Activated naive CD4-positive, alpha-beta T cell treated with anti-CD3 and anti-CD28 coated beads for 36 hours (primary cell): ENCODE data around the gene LRRC49. TPM values are rescaled to one million over a fixed set of nuclear protein-coding genes. Genes with fewer than 3 reads are reported as not detected.
"Not testable (repeated sequence)": the region's sequence is repeated elsewhere in the genome, so short reads cannot be mapped to it uniquely, and the experiment has no call there.

Source experiments
- CTCF ChIA-PET: fragments of 350-600 bp; sonication (Branson Sonifier 250); formaldehyde crosslinking; loops from one replicate; lab custom pipeline; 2021; ENCODE audit warnings: antibody characterized with exemption; lab: Charles Lee
- DNase-seq: peaks from one replicate; pipeline ENCODE4 v3.0.0-alpha.2; 2020
- H3K27ac Mint-ChIP-seq: one replicate; pipeline ENCODE4 v1.8.0; 2021; ENCODE audit warnings: mild to moderate bottlenecking, mixed read lengths
- H3K27me3 Mint-ChIP-seq: one replicate; pipeline ENCODE4 v1.8.0; 2021; ENCODE audit warnings: low read depth, mixed read lengths
- H3K36me3 Mint-ChIP-seq: one replicate; pipeline ENCODE4 v1.8.0; 2021; ENCODE audit warnings: low read depth, mixed read lengths
- H3K4me1 Mint-ChIP-seq: one replicate; pipeline ENCODE4 v1.8.0; 2021; ENCODE audit warnings: low read depth, mixed read lengths
- H3K4me3 Mint-ChIP-seq: one replicate; pipeline ENCODE4 v1.8.0; 2021; ENCODE audit warnings: mild to moderate bottlenecking, moderate library complexity, mixed read lengths
- H3K9me3 Mint-ChIP-seq: one replicate; pipeline ENCODE4 v1.8.0; 2021; ENCODE audit warnings: mixed read lengths
- intact Hi-C: fragments of 100-400 bp; cut with micrococcal nuclease; formaldehyde crosslinking; loops from one replicate; pipeline ENCODE4 v1.15.1; 2023
- total RNA-seq, 2 experiments: library from RNA; stranded (reverse); gene quantifications; one replicate each; pipeline ENCODE4 v1.2.3, GENCODE V29; 2021

The LRRC49 gene
- total RNA-seq, 2 experiments from 2014 or later = not detected

DNA sequence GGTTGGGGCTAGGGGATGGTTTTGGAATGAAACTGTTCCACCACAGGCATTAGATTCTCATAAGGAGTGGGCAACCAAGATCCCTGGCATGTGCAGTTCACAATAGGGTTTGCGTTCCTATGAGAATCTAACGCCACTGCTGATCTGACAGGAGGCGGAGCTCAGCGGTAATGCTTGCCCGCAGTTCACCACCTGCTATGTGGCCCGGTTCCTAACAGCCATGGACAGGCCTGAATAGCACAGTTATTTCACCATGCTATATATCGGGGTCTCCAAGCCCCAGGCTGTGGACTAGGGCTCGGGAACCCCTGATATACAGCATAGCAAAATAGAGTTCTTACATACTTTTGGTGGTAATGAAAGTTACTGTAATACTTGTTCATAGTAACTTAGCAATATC, 122.7 kb downstream of the LRRC49 start:
- Mint-ChIP-seq H3K27me3 (peaks cover 14% of the 10 kb centered on the region), H3K4me3 (no peak overlapping the region), H3K4me1 (no peaks in the 10 kb centered on the region), H3K36me3 (no peaks in the 10 kb centered on the region), H3K27ac (no peak overlapping the region), H3K9me3 (peaks cover 3% of the 10 kb centered on the region)
- DNase-seq = no peak
- intact Hi-C loops = no loop called here
- CTCF ChIA-PET = no interaction called here

DNA sequence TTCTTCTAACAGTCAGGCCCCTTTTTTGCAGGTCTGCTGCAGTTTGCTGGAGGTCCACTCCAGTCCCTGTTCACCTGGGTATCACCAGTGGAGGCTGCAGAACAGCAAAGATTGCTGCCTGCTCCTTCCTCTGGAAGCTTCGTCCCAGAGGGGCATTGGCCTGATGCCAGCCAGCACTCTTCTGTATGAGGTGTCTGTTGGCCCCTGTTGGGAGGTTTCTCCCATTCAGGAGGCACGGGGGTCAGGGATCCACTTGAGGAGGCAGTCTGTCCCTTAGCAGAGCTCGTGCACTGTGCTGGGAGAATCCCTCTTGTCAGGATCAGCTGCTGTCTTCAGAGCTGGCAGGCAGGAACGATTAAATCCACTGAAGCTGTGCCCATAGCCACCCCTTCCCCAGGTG, 138.6 kb downstream of the LRRC49 start:
- H3K27me3 Mint-ChIP-seq = peaks cover 35% of the 10 kb centered on the region
- H3K27ac Mint-ChIP-seq, CTCF ChIA-PET, H3K36me3 Mint-ChIP-seq, H3K9me3 Mint-ChIP-seq, H3K4me1 Mint-ChIP-seq, intact Hi-C loops, H3K4me3 Mint-ChIP-seq, DNase-seq: not testable (repeated sequence)

DNA sequence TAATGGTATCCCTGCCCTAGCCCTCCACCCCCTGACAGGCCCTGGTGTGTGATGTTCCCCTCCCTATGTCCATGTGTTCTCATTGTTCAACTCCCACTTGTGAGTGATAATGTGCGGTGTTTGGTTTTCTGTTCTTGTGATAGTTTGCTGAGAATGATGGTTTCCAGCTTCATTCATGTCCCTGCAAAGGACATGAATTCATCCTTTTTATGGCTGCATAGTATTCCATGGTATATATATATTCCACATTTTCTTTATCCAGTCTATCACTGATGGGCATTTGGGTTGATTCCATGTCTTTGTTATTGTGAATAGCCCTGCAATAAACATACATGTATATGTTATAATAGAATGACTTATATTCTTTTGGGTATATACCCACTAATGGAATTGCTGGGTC, 142.9 kb downstream of the LRRC49 start:
- H3K4me3 Mint-ChIP-seq, intact Hi-C loops, H3K36me3 Mint-ChIP-seq, H3K9me3 Mint-ChIP-seq, H3K27ac Mint-ChIP-seq, DNase-seq, CTCF ChIA-PET, H3K4me1 Mint-ChIP-seq: not testable (repeated sequence)
- peaks cover 29% of the 10 kb centered on the region for H3K27me3 Mint-ChIP-seq

DNA sequence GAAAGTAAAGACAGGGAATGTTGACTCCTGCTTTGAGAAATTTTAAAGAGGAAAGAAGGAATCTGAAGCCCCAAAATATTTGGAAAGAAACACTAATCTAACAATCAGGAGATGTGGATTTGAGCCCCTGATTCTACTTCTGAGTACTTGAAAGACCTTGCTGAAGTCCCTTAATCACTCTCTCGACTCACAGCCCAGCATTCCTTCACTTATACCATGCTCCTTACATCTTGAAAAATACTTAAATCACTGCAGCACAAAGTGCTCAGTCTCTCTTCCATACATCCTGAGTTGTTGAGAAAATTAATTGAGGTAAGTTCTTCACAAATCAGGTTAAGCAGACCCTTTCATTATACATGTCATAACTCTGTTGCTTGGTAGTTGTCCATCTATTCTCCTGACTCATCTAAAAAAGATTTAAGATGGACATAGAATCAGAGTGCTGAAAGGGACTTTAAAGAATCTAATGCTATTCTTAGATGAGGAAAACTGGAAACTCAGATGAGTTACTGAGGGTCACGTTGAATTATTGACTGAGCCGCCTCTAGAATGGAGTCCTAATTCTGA, 149.8 kb downstream of the LRRC49 start:
- intact Hi-C loops = no loop called here
- peaks cover 13% of the 10 kb centered on the region for H3K27me3 Mint-ChIP-seq
- H3K36me3 Mint-ChIP-seq = no peaks in the 10 kb centered on the region
- no peak for DNase-seq
- no peaks in the 10 kb centered on the region for H3K9me3 Mint-ChIP-seq
- H3K4me3 Mint-ChIP-seq = no peak overlapping the region
- no peak overlapping the region for H3K27ac Mint-ChIP-seq
- no peaks in the 10 kb centered on the region for H3K4me1 Mint-ChIP-seq
- CTCF ChIA-PET = no interaction called here

DNA sequence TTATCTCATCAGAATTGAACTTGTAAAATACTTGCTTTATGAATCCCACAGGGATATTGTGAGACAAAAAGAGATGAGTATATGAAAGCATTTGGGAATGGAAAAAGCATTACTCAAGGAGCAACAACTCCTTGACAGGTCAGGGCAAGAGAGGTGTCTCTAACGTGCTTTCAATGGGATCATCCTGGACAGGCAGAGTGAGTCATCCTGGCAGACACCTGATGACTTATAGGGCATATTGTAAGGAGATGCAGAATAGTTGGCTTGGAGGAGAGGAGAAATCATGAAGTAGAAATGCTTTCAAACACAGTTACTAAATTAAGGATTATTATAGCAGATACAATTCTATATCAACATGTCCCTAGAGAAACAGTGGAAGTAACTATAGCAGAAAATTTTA, 150.7 kb downstream of the LRRC49 start:
- Mint-ChIP-seq H3K36me3 (no peaks in the 10 kb centered on the region), H3K9me3 (no peaks in the 10 kb centered on the region), H3K27me3 (peaks cover 12% of the 10 kb centered on the region), H3K27ac (no peak overlapping the region), H3K4me3 (no peak overlapping the region), H3K4me1 (no peaks in the 10 kb centered on the region)
- DNase-seq = no peak
- intact Hi-C loops = no loop called here
- CTCF ChIA-PET = no interaction called here

DNA sequence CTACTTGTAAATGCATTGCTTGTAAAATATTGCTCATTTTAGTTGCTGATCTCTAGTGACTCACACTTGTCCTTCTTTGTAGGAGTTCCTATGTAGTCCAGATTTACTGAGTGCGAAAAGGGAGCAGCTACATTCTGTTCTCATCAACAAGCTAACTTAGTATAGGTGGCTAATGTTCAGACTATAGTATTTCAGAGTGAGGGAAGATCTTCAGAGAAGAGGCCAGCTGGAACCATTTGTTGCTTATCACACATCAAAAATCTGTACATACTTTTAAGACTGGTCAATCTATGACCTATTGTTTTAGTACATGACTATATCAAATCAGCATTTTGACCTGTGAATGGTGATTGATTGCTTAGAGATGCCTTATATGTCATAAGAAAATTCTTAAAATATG, 151.4 kb downstream of the LRRC49 start:
- CTCF ChIA-PET = no interaction called here
- Mint-ChIP-seq H3K27me3 (peaks cover 14% of the 10 kb centered on the region), H3K36me3 (no peaks in the 10 kb centered on the region), H3K9me3 (no peaks in the 10 kb centered on the region), H3K4me3 (no peak overlapping the region), H3K27ac (no peak overlapping the region), H3K4me1 (no peaks in the 10 kb centered on the region)
- DNase-seq = no peak
- intact Hi-C loops = no loop called here

DNA sequence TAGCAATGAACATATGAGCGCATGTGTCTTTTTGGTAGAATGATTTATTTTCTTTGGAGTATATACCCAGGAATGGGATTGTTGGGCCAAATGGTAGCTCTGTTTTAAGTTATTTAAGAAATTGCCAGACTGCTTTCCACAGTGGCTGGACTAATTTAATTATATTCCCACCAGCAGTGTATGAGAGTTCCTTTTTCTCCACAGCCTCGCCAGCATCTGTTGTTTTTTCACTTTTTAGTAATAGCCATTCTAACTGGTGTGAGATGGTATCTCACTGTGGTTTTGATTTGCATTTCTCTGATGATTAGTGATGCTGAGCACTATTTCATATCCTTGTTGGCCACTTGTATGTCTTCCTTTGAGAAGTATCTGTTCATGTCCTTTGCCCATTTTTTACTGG, 153.5 kb downstream of the LRRC49 start:
- DNase-seq, H3K4me1 Mint-ChIP-seq, H3K27ac Mint-ChIP-seq, CTCF ChIA-PET, H3K4me3 Mint-ChIP-seq, H3K36me3 Mint-ChIP-seq, intact Hi-C loops, H3K9me3 Mint-ChIP-seq: not testable (repeated sequence)
- H3K27me3 Mint-ChIP-seq = peaks cover 11% of the 10 kb centered on the region

DNA sequence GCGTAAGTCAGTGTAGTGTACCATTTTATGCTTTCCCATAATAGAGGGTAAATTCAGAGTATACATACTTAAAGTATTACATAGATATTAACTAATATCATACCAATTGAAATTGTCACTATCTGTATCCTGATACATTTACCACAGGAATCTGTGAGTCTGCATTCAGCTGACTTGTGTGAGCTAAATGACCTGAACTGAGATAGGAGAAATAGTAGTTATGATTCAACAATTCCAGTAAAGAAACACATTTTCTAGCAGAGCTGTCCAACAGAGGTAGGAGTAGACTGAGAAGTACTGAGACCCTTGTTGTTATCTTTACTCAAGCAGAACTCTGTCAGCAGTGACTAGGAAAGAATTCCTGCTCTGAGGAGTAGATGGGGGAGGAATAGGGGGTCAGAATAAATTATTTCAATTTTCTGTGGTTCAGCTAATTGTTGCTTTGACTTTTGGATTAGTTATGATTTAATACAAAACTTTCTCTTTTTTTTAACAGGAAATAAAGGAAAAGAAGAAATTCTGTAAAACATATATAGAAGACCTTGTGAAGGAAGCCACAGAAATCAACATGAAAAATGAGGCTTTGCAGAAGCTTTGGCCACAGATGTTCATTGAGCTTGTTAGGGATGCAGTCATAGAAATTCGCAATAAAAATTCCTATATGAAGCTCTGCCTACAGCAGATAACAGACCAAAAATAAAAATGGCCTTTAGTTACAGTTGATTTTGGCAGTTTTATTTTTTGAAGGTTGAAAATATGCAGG, 156.5 kb downstream of the LRRC49 start:
- CTCF ChIA-PET = interaction anchor here (0.7 kb wide), 1 partner anchor 59 kb away, joined by 3 read pairs; no protein-coding TSS in a partner anchor
- H3K9me3 Mint-ChIP-seq = no peaks in the 10 kb centered on the region

DNA sequence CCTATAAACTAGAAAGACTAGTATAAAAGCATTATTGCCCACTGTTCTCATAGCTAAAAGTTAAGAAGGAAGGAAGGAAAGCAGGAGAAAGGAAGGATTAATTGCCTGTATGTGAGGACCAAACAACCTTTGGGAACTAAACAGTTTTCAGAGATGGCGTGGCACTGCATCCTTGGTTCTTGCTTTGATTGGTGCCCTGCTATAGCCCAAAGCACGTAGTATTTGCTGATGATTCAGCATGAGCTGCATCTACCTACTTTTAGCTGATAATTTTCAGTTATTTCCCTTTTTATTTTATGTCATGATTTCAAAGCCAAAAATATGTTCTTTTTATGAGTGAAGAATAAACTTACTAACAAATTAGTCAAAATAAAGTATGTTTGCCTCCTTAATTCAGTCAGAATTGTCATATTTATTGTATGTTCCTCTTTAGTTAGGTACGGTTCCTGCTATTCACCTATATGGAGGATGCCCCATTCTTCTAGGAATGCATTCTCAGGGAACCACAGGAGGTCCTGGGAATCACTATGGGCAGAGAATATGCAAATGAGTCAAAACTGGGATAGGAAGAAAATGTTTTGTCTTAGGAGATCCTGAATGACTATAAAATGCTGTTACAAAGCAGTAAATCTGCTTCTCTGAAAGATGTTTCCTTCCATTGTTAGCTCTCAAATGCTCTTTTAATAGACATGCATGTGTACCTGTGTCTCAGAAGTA, 157.2 kb downstream of the LRRC49 start:
- no peak for DNase-seq
- peaks cover 11% of the 10 kb centered on the region for H3K27me3 Mint-ChIP-seq
- CTCF ChIA-PET = interaction anchor here (0.7 kb wide), 1 partner anchor 59 kb away, joined by 3 read pairs; no protein-coding TSS in a partner anchor

More for the DNA sequence above, 156.5 kb downstream of the LRRC49 start:
- H3K36me3 Mint-ChIP-seq = no peaks in the 10 kb centered on the region
- peaks cover 11% of the 10 kb centered on the region for H3K27me3 Mint-ChIP-seq
- H3K27ac Mint-ChIP-seq = no peak overlapping the region
- no peaks in the 10 kb centered on the region for H3K4me1 Mint-ChIP-seq
- no peak overlapping the region for H3K4me3 Mint-ChIP-seq
- intact Hi-C loops = no loop called here
- DNase-seq = no peak

DNA sequence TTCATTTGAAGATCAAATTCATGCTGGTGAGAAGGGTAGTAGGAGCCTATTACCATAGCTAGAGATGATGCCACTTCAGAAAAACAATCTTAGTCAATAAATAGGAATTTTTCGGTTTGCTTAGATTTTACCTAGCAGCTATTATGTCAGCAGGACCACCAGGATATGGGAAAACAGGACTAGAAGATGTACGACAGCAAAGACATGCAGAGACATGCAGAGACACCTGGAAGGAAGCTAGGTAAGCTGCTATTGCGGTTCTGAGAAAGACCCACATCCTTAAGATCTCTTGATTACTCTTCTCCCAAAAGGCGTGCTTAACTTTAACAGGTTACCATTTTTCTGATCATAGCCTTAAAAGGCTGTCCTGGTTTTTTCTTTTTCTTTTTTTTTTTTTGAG, 157.8 kb downstream of the LRRC49 start:
- Mint-ChIP-seq H3K4me1 (no peaks in the 10 kb centered on the region), H3K27ac (no peak overlapping the region), H3K36me3 (no peaks in the 10 kb centered on the region), H3K4me3 (no peak overlapping the region), H3K27me3 (peaks cover 11% of the 10 kb centered on the region), H3K9me3 (no peaks in the 10 kb centered on the region)
- no peak for DNase-seq
- CTCF ChIA-PET = no interaction called here
- intact Hi-C loops = no loop called here

More for the DNA sequence above, 157.2 kb downstream of the LRRC49 start:
- no peak overlapping the region for H3K27ac Mint-ChIP-seq
- no peaks in the 10 kb centered on the region for H3K36me3 Mint-ChIP-seq
- no peaks in the 10 kb centered on the region for H3K4me1 Mint-ChIP-seq
- intact Hi-C loops = no loop called here
- no peaks in the 10 kb centered on the region for H3K9me3 Mint-ChIP-seq
- H3K4me3 Mint-ChIP-seq = no peak overlapping the region

DNA sequence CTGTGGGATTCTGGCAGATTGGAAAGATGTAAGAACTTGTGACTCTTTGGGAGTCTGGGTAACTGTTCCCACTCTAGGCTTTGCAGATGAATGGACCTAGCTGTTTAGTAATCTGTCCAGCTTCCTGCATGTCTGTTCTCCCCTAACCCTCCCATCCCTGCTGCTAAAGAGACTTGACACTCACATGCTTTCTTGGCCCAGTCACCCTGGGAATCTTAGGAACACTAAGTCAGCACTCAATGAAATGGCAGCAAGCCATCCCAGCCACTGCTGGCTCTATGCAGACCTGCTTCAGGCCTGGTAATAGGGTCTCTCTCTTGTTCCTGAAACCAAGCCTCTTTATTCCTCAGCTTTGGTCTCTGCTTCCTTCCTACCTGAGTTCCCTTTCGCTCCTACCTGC, 158.9 kb downstream of the LRRC49 start:
- no peak for DNase-seq
- Mint-ChIP-seq H3K9me3 (no peaks in the 10 kb centered on the region), H3K27ac (no peak overlapping the region), H3K4me3 (no peak overlapping the region), H3K27me3 (peaks cover 11% of the 10 kb centered on the region), H3K36me3 (no peaks in the 10 kb centered on the region), H3K4me1 (no peaks in the 10 kb centered on the region)
- CTCF ChIA-PET = no interaction called here
- intact Hi-C loops = no loop called here

DNA sequence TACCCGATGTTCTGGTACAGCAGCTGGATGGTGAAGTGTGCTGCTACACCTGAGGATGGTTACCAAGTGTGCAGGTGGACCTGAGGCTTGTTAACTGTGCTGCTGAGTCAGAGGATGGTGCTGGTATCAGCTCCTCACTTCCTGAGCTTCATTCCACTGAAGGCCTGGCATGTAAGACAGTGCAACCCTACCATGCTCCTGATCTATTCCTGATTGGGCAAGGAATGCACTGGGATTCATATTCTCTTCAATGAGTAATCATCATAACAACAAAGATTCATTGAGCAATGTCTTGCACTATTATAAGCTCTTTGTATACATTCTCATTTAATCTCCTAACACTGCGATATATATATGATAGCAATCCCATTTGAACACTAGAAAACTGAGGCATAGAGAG, 159.7 kb downstream of the LRRC49 start:
- Mint-ChIP-seq H3K9me3 (no peaks in the 10 kb centered on the region), H3K4me3 (no peak overlapping the region), H3K27ac (no peak overlapping the region), H3K4me1 (no peaks in the 10 kb centered on the region), H3K36me3 (no peaks in the 10 kb centered on the region), H3K27me3 (peaks cover 7% of the 10 kb centered on the region)
- DNase-seq = no peak
- intact Hi-C loops = no loop called here
- CTCF ChIA-PET = no interaction called here
